GM18505 (cell line): ENCODE data around the gene MYLK.
"Not testable (repeated sequence)": the region's sequence is repeated elsewhere in the genome, so short reads cannot be mapped to it uniquely, and the experiment has no call there.

Experiments
- ATAC-seq: cut with Tn5 transposase; IDR thresholded peaks from one replicate; pipeline ENCODE4 v1.9.1; 2021; ENCODE audit not compliant: unreplicated experiment
- POLR2A ChIP-seq: IDR thresholded peaks from 4 replicates; pipeline ENCODE4 v1.6.1; 2011; ENCODE audit warnings: borderline replicate concordance; ENCODE audit not compliant: insufficient read depth, insufficient read length; ENCODE audit errors: extremely low read depth

MYLK gene

GRCh38 chr3:123609063-123609462 lies 275.1 kb downstream of the MYLK start:
- TF ChIP-seq POLR2A, result no peak
- no peak for ATAC-seq

GRCh38 chr3:123608263-123608937 lies 275.7 kb downstream of the MYLK start:
- ATAC-seq, result no peak

GRCh38 chr3:123606527-123606926 lies 277.6 kb downstream of the MYLK start:
- ATAC-seq, result no peak
- TF ChIP-seq POLR2A, result no peak

More at GRCh38 chr3:123608263-123608937, 275.7 kb downstream of the MYLK start:
- no peak for TF ChIP-seq POLR2A

GRCh38 chr3:123605789-123606234 lies 278.3 kb downstream of the MYLK start:
- no peak for TF ChIP-seq POLR2A
- ATAC-seq, result peak; percentile 62

GRCh38 chr3:123603153-123603552 lies 281.0 kb downstream of the MYLK start:
- not testable (repeated sequence) for ATAC-seq

GRCh38 chr3:123602325-123602724 lies 281.8 kb downstream of the MYLK start:
- TF ChIP-seq POLR2A, result no peak
- no peak for ATAC-seq

- ATAC-seq, result not testable (repeated sequence)
Measured at GRCh38 chr3:123600863-123601262, 283.3 kb downstream of the MYLK start.

GRCh38 chr3:123597561-123597960 lies 286.6 kb downstream of the MYLK start:
- no peak for TF ChIP-seq POLR2A
- ATAC-seq, result no peak

GRCh38 chr3:123595396-123596180 lies 288.5 kb downstream of the MYLK start:
- TF ChIP-seq POLR2A, result no peak
- no peak for ATAC-seq

GRCh38 chr3:123593381-123593780 lies 290.8 kb downstream of the MYLK start:
- TF ChIP-seq POLR2A, result no peak
- no peak for ATAC-seq

GRCh38 chr3:123590685-123591450 lies 293.3 kb downstream of the MYLK start:
- no peak for ATAC-seq
- TF ChIP-seq POLR2A, result no peak

- ATAC-seq, result no peak
- TF ChIP-seq POLR2A, result no peak
Measured at GRCh38 chr3:123587401-123587800, 296.7 kb downstream of the MYLK start.

GRCh38 chr3:123586968-123587367 lies 297.2 kb downstream of the MYLK start:
- no peak for ATAC-seq

More at GRCh38 chr3:123586968-123587367, 297.2 kb downstream of the MYLK start:
- TF ChIP-seq POLR2A, result no peak
